GM19452 (cell line): ENCODE data around the gene PCBD2.
"Not testable (repeated sequence)": the region's sequence is repeated elsewhere in the genome, so short reads cannot be mapped to it uniquely, and the experiment has no call there.

ENCODE experiments used
- ATAC-seq: cut with Tn5 transposase; IDR thresholded peaks from one replicate; pipeline ENCODE4 v1.9.1; 2021; ENCODE audit not compliant: unreplicated experiment

PCBD2 gene

DNA sequence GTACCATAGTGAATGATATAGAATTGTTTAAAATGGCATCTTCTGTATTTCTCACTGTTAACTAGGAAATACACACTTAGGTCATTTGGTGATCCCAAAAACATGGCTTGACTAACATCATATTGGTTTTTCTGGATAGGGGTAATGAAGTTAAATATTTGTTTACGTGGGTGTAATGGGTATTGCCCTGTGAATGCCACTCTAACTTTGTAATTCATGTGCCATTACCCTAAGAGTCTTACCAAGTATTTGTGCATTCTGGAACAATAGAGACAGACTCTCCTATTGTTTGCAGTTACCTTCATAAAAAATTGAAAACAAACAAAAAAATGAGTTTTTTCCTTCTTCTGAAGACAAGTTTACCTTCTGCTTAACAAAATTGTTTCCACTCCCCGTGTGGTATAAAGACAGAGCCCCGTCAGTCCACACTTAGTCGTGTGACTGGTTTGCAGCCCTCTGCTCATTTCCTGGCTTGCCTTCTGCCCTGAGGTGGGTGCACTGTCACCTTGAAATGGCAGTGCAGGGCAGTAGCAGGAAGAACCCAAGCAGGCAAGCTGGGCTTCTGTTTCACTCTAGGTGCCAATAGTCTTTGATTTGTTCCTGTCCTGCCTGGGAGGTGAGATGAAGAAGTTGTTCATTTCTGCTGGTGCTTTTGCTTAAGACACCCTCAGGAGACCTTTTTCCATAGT, 53.1 kb downstream of the PCBD2 start:
- no peak for ATAC-seq

- no peak for ATAC-seq
Measured at GRCh38 chr5:134958755-134959154, 53.8 kb downstream of the PCBD2 start.

GRCh38 chr5:134963098-134963497, 58.2 kb downstream of the PCBD2 start:
- no peak for ATAC-seq

DNA sequence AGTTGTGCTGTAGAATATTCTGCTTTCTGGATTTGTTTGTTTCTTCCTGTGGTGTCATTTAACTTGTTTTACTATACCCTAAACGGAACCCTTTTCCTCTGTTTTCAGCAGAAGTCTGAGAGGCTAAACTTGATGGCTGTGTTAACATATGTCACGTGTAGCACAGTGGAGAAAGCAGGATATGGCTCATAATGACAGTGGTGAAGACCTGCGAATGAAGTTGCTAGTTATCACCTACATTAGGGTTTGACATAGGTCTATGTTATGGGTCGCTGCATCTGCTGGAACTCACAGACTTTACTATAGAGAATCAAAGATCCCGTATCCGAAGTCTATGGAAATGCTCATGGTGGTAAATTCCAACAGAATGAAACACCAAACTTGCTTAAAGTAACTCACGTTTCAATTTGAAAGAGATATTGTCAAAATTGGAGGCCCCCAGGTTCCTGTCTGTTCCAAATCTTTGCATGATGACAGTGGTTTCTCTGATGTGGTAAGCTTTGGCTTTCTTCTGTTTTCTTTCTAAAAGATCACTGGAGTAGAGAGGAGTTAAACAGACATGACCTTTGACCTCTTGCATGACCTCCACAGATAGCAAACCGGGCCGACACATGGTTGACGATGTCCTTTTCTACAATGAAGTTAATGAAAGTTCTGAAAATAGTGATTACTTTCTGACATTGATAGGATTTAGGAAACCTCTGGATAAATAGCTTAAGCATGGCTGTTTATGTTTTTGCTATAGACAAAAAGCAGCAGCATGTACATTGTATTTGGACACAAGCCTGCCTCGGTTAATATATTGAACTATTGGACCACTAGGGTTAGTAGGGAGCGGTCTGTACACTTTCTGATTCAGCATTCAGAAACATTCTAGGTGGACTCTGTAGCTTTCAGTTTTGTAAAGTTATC, 59.7 kb downstream of the PCBD2 start:
- no peak for ATAC-seq

DNA sequence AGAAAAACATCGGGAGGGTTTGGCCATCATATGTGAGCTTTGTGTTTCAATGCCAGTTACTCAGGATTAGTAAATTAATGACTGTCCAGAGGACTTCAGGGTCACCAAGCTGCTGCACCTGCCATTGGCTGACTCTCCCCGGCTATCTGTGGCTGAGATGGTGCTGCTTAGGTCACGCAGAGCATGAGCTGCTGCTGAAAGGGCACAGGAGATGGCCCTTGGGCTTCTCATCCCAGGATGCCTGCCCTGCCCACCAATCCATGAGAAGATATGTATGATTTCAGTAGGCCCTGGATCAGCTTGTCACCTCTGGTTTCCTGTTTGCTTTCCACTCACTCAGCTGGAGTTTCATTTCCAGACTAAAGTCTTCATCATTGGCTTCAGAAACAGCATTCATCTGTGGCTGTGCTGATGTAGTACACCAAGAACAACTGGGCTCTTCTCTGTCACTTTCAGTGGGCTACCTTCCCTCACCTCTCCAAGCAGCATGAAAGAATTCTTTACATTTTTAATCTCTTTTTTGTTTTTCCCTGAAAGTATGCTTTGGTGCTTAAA, 60.4 kb downstream of the PCBD2 start:
- ATAC-seq = no peak

DNA sequence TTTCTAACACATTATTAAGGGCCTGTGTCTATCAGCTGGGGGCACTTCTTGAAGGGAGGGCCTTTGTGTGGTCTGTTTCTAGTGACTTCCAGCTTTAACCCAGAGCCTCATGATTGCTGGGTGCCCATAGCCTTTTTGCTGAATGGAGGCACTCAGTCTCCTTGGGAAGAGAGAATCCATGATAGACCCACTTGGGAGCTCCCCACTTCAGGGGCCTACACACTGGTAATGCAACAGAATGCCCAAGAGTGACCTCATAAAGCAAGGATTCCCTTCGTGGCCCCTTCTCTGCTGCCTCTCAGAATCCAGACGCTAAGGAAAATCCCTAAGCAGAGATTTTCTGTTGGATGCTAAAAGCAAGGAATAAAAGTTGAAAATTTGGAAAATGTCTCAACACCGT, 62.7 kb downstream of the PCBD2 start, which contains the start of gene CATSPER3:
Gene CATSPER3, plus strand, starts transcription at position 301 of the 400 bp plus-strand sequence. Its CDS starts 85 bp downstream, at position 386.
- no peak for ATAC-seq

DNA sequence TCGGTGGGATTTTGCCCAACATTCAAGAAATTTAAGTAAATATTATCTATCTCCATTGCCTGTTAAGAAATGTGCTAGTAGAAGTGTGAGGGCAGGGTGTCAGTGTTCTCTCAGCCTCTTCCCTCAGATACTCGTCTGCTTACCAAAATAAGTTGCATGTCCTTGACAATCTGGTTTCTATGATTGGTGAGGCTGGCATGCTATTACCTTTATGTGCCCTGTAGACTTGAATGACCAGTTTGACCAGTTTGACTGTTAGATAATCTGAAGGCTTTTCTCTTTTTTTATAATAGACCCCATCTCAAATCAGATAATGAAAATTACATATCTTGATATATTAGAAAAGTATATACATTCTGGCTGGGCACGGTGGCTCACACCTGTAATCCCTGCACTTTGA, 63.1 kb downstream of the PCBD2 start:
- ATAC-seq = no peak

- no peak for ATAC-seq
Measured at GRCh38 chr5:134969166-134969565, 64.2 kb downstream of the PCBD2 start.

- ATAC-seq = peak; percentile 87
Measured at GRCh38 chr5:134975078-134975715, 70.3 kb downstream of the PCBD2 start.

DNA sequence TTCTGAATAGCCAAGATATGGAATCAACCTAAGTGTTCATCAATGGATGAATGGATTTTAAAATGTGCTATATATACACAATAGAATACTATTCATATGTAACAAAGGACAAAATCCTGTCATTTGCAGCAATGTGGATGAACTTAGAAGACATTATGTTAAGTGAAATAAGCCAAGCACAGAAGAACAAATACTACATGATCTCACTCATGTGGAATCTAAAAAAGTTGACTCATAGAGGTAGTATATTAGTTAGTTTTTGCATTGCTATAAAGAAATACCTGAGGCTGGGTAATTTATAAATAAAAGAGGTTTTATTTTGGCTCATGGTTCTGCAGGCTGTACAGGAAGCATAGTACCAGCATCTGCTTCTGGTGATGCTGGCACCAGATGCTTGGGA, 70.9 kb downstream of the PCBD2 start:
- ATAC-seq = no peak

GRCh38 chr5:134976841-134977240, 71.9 kb downstream of the PCBD2 start:
- no peak for ATAC-seq

- no peak for ATAC-seq
Measured at GRCh38 chr5:134979416-134979815, 74.5 kb downstream of the PCBD2 start.

- no peak for ATAC-seq
Measured at GRCh38 chr5:134982230-134982629, 77.3 kb downstream of the PCBD2 start.

- no peak for ATAC-seq
Measured at GRCh38 chr5:134989266-134989830, 84.4 kb downstream of the PCBD2 start.

DNA sequence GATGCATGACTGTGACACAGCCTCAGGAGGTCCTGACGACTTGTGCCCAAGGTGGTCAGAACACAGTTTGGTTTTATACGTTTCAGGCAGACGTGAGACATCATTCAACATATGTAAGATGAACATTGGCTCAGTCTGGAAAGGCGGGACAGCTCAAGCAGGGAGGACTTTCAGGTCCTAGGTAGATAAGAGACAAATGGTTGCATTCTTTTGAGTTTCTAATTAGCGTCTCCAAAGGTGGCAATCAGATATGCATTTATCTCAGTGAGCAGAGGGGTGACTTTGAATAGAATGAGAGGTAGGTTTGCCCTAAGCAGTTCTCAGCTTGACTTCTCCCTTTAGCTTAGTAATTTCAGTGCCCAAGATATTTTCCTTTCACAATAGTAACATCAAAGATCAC, 85.3 kb downstream of the PCBD2 start:
- ATAC-seq = not testable (repeated sequence)

- no peak for ATAC-seq
Measured at GRCh38 chr5:134992148-134992547, 87.2 kb downstream of the PCBD2 start.

- no peak for ATAC-seq
Measured at GRCh38 chr5:134993161-134993560, 88.2 kb downstream of the PCBD2 start.

- no peak for ATAC-seq
Measured at GRCh38 chr5:134994560-134995156, 89.7 kb downstream of the PCBD2 start.

GRCh38 chr5:134995850-134996402, 91.0 kb downstream of the PCBD2 start:
- no peak for ATAC-seq

GRCh38 chr5:134997015-134997414, 92.1 kb downstream of the PCBD2 start:
- ATAC-seq = no peak
